GM23248 (cell line): ENCODE results near the gene RIMKLA. TPM values are rescaled to one million over a fixed set of nuclear protein-coding genes. Genes with fewer than 3 reads are reported as not detected.

Source experiments
- DNase-seq: peaks from one replicate; pipeline ENCODE4 v3.0.0-alpha.2; 2015
- H2AFZ ChIP-seq: fragments of 200-600 bp; sonication (generic); 2 replicates; pipeline ENCODE4 v1.6.1; 2016; ENCODE audit warnings: antibody characterized with exemption
- H3F3A ChIP-seq: fragments of 200-600 bp; sonication (generic); 2 replicates; pipeline ENCODE4 v1.6.1; 2016; ENCODE audit warnings: mild to moderate bottlenecking, antibody characterized with exemption, mixed run types; ENCODE audit not compliant: insufficient read depth
- H3K27ac ChIP-seq: fragments of 200-600 bp; sonication (generic); 2 replicates; pipeline ENCODE4 v1.5.1; 2016; ENCODE audit warnings: mild to moderate bottlenecking
- H3K27me3 ChIP-seq: fragments of 200-600 bp; sonication (generic); replicated peaks from 2 replicates; pipeline ENCODE4 v1.6.1; 2016; ENCODE audit warnings: mild to moderate bottlenecking; ENCODE audit not compliant: insufficient read depth
- H3K36me3 ChIP-seq: fragments of 200-600 bp; sonication (generic); 2 replicates; pipeline ENCODE4 v1.6.1; 2016; ENCODE audit warnings: low read depth, mild to moderate bottlenecking
- H3K4me1 ChIP-seq: fragments of 200-600 bp; sonication (generic); 2 replicates; pipeline ENCODE4 v1.6.1; 2016; ENCODE audit warnings: mild to moderate bottlenecking; ENCODE audit not compliant: insufficient read depth
- H3K4me2 ChIP-seq: fragments of 200-600 bp; sonication (generic); one replicate; pipeline ENCODE4 v1.6.1; 2016; ENCODE audit warnings: mild to moderate bottlenecking; ENCODE audit not compliant: unreplicated experiment
- H3K4me3 ChIP-seq: fragments of 200-600 bp; sonication (generic); 2 replicates; pipeline ENCODE4 v1.5.1; 2016; ENCODE audit warnings: mild to moderate bottlenecking
- H3K79me2 ChIP-seq: fragments of 200-600 bp; sonication (generic); 2 replicates; pipeline ENCODE4 v1.6.1; 2016; ENCODE audit warnings: mild to moderate bottlenecking; ENCODE audit not compliant: insufficient read depth
- H3K9ac ChIP-seq: fragments of 200-600 bp; sonication (generic); 2 replicates; pipeline ENCODE4 v1.6.1; 2016; ENCODE audit warnings: mild to moderate bottlenecking
- H3K9me2 ChIP-seq: fragments of 200-600 bp; sonication (generic); 2 replicates; pipeline ENCODE4 v1.6.1; 2016; ENCODE audit warnings: mixed run types, mild to moderate bottlenecking, moderate library complexity; ENCODE audit not compliant: insufficient read depth
- H3K9me3 ChIP-seq: fragments of 200-600 bp; sonication (generic); one replicate; pipeline ENCODE4 v1.6.1; 2017; ENCODE audit warnings: low read depth
- H4K20me1 ChIP-seq: fragments of 200-600 bp; sonication (generic); 2 replicates; pipeline ENCODE4 v1.6.0; 2016; ENCODE audit not compliant: insufficient read depth
- EZH2 ChIP-seq: fragments of 200-600 bp; sonication (generic); IDR thresholded peaks from 2 replicates; pipeline ENCODE4 v1.6.1; 2018; ENCODE audit warnings: antibody characterized with exemption, mild to moderate bottlenecking; ENCODE audit not compliant: insufficient read depth, poor library complexity, severe bottlenecking
- EZH2phosphoT487 ChIP-seq: fragments of 200-600 bp; sonication (generic); IDR thresholded peaks from 2 replicates; pipeline ENCODE4 v1.6.1; 2018; ENCODE audit warnings: antibody characterized with exemption, moderate library complexity, mild to moderate bottlenecking, low read depth; ENCODE audit not compliant: insufficient read depth
- WGBS, 2 experiments: methylation state at CpG; one replicate each; pipeline ENCODE4 v1.1.6; 2015 to 2017; ENCODE audit warnings: low lambda C conversion rate in 2 of 2, low coverage in 1 of 2; ENCODE audit errors: missing lambda C conversion rate in 2 of 2; 5-methylcytosine and 5-hydroxymethylcytosine counted together
- in situ Hi-C: fragments of 300-500 bp; cut with MboI; formaldehyde crosslinking; loops from 2 replicates; pipeline ENCODE4 v1.15.0; 2020
- polyA plus RNA-seq: library from polyadenylated mRNA; unstranded; fragments of >200 nt; fragmentation: Nextera tagmentation; extraction: Ambion mirVana; gene quantifications from 2 replicates; pipeline ENCODE4 v1.2.1, GENCODE V29; 2016
- total RNA-seq: library from RNA; depleted of rRNA; stranded (reverse); fragments of >200 nt; shearing (Covaris generic); gene quantifications from 2 replicates; pipeline ENCODE4 v1.2.3, GENCODE V29; 2014

Gene RIMKLA
- total and polyA plus RNA-seq, 2 experiments from 2014 or later = 0.03 to 0.22 TPM

GRCh38 chr1:42340901-42341300, 39.7 kb upstream of the RIMKLA start:
- 93 to 100% methylated on average over 1 of the region's 1 CpG for WGBS, 2 experiments

GRCh38 chr1:42343049-42343448, 37.5 kb upstream of the RIMKLA start:
- H3F3A ChIP-seq = no peaks in the 10 kb centered on the region
- H3K27me3 ChIP-seq = no peaks in the 10 kb centered on the region
- in situ Hi-C loops = no loop called here
- no peak overlapping the region for H2AFZ ChIP-seq
- no peak for TF ChIP-seq EZH2phosphoT487
- no peak for TF ChIP-seq EZH2
- no peaks in the 10 kb centered on the region for H3K9me2 ChIP-seq
- no peaks in the 10 kb centered on the region for H3K4me1 ChIP-seq
- H3K79me2 ChIP-seq = no peaks in the 10 kb centered on the region
- no peak overlapping the region for H3K4me3 ChIP-seq
- WGBS, 2 experiments = 69 to 76% methylated on average over 5 of the region's 5 CpGs
- H4K20me1 ChIP-seq = no peaks in the 10 kb centered on the region
- H3K36me3 ChIP-seq = no peaks in the 10 kb centered on the region
- no peaks in the 10 kb centered on the region for H3K9me3 ChIP-seq
- H3K9ac ChIP-seq = no peak overlapping the region
- no peak overlapping the region for H3K27ac ChIP-seq
- no peak for DNase-seq
- no peak overlapping the region for H3K4me2 ChIP-seq

More at GRCh38 chr1:42340901-42341300, 39.7 kb upstream of the RIMKLA start:
- Histone ChIP-seq H3K36me3 (no peaks in the 10 kb centered on the region), H2AFZ (no peak overlapping the region), H3F3A (peaks cover 5% of the 10 kb centered on the region; the same call in 1 of the 2 replicates), H3K4me3 (no peak overlapping the region), H3K27me3 (no peaks in the 10 kb centered on the region), H3K79me2 (no peaks in the 10 kb centered on the region), H3K4me2 (no peak overlapping the region), H3K9ac (no peak overlapping the region), H3K9me2 (no peaks in the 10 kb centered on the region), H4K20me1 (no peaks in the 10 kb centered on the region), H3K9me3 (no peaks in the 10 kb centered on the region), H3K4me1 (peaks cover 6% of the 10 kb centered on the region), H3K27ac (no peak overlapping the region)
- in situ Hi-C loops = no loop called here
- no peak for DNase-seq
- TF ChIP-seq EZH2 = no peak
- no peak for TF ChIP-seq EZH2phosphoT487

GRCh38 chr1:42348498-42348897, 32.1 kb upstream of the RIMKLA start:
- Histone ChIP-seq H3K9me3 (no peaks in the 10 kb centered on the region), H3F3A (no peaks in the 10 kb centered on the region), H3K4me2 (no peak overlapping the region), H3K36me3 (no peaks in the 10 kb centered on the region), H3K9ac (no peak overlapping the region), H3K4me3 (no peak overlapping the region), H3K27ac (no peak overlapping the region), H3K9me2 (no peaks in the 10 kb centered on the region), H4K20me1 (no peaks in the 10 kb centered on the region), H3K4me1 (no peaks in the 10 kb centered on the region), H3K27me3 (0 out of 2 replicates have a peak, but pooled peaks cover 9% of the 10 kb centered on the region), H2AFZ (no peak overlapping the region), H3K79me2 (no peaks in the 10 kb centered on the region)
- DNase-seq = no peak
- in situ Hi-C loops = no loop called here
- no peak for TF ChIP-seq EZH2
- TF ChIP-seq EZH2phosphoT487 = no peak

GRCh38 chr1:42350086-42350485, 30.5 kb upstream of the RIMKLA start:
- 0 out of 2 replicates have a peak, but pooled peaks cover 12% of the 10 kb centered on the region for H3K27me3 ChIP-seq
- no peak overlapping the region for H3K4me2 ChIP-seq
- no peaks in the 10 kb centered on the region for H3F3A ChIP-seq
- H3K9ac ChIP-seq = no peak overlapping the region
- no peaks in the 10 kb centered on the region for H3K9me2 ChIP-seq
- no peaks in the 10 kb centered on the region for H3K79me2 ChIP-seq
- H3K9me3 ChIP-seq = no peaks in the 10 kb centered on the region
- no peaks in the 10 kb centered on the region for H3K4me1 ChIP-seq
- no peak overlapping the region for H2AFZ ChIP-seq
- in situ Hi-C loops = no loop called here
- H3K27ac ChIP-seq = no peak overlapping the region
- TF ChIP-seq EZH2phosphoT487 = no peak
- WGBS, 2 experiments = 0 to 5% methylated on average over 1 of the region's 1 CpG
- H3K4me3 ChIP-seq = no peak overlapping the region
- H4K20me1 ChIP-seq = no peaks in the 10 kb centered on the region
- H3K36me3 ChIP-seq = no peaks in the 10 kb centered on the region
- no peak for DNase-seq

GRCh38 chr1:42358791-42359190, 21.8 kb upstream of the RIMKLA start:
- WGBS, 2 experiments = 88 to 91% methylated on average over 3 of the region's 3 CpGs
- H2AFZ ChIP-seq = no peak overlapping the region

More at GRCh38 chr1:42358791-42359190, 21.8 kb upstream of the RIMKLA start:
- H3K4me3 ChIP-seq = no peak overlapping the region
- DNase-seq = no peak
- TF ChIP-seq EZH2 (no peak), EZH2phosphoT487 (no peak)
- no peaks in the 10 kb centered on the region for H3K27me3 ChIP-seq
- H3F3A ChIP-seq = no peaks in the 10 kb centered on the region
- H3K9me2 ChIP-seq = no peaks in the 10 kb centered on the region
- no peaks in the 10 kb centered on the region for H3K79me2 ChIP-seq
- in situ Hi-C loops = no loop called here
- no peaks in the 10 kb centered on the region for H3K9me3 ChIP-seq
- H4K20me1 ChIP-seq = no peaks in the 10 kb centered on the region
- no peak overlapping the region for H3K27ac ChIP-seq
- H3K36me3 ChIP-seq = no peaks in the 10 kb centered on the region
- H3K9ac ChIP-seq = no peak overlapping the region
- no peaks in the 10 kb centered on the region for H3K4me1 ChIP-seq
- no peak overlapping the region for H3K4me2 ChIP-seq
